Cardiac muscle cell (in vitro differentiated cells and primary cell): Measurements from ENCODE around the gene INTS1. TPM values are rescaled to one million over a fixed set of nuclear protein-coding genes. Genes with fewer than 3 reads are reported as not detected.

ENCODE experiments used
- DNase-seq, 2 donors: peaks; one replicate each; pipeline versions ENCODE4 v3.0.0 to v3.0.0-alpha.2; 2010 to 2017; ENCODE audit warnings: low read depth in 1 of 2, low spot score in 1 of 2
- H3K27ac ChIP-seq: fragments of 200-600 bp; sonication (generic); 2 replicates; pipeline ENCODE4 v1.5.1; 2016
- H3K27me3 ChIP-seq: fragments of 200-600 bp; sonication (generic); 2 replicates; pipeline ENCODE4 v1.6.0; 2016; ENCODE audit warnings: control low read depth
- H3K36me3 ChIP-seq: fragments of 200-600 bp; sonication (generic); 2 replicates; pipeline ENCODE4 v1.5.1; 2016; ENCODE audit warnings: control low read depth
- H3K4me1 ChIP-seq: fragments of 200-600 bp; sonication (generic); 2 replicates; pipeline ENCODE4 v1.8.1; 2017; ENCODE audit warnings: low read depth, mild to moderate bottlenecking, mixed run types
- H3K4me3 ChIP-seq: fragments of 200-600 bp; sonication (generic); 2 replicates; pipeline ENCODE4 v1.5.1; 2016; ENCODE audit warnings: mild to moderate bottlenecking
- H3K9me3 ChIP-seq: fragments of 200-600 bp; sonication (generic); 2 replicates; pipeline ENCODE4 v1.5.1; 2017; ENCODE audit warnings: low read depth, mild to moderate bottlenecking, control low read depth
- CTCF ChIP-seq: IDR thresholded peaks from 2 replicates; pipeline ENCODE4 v1.5.1; 2012; ENCODE audit warnings: low read depth, mild to moderate bottlenecking, low read length
- polyA plus RNA-seq: library from polyadenylated mRNA; unstranded; fragments of >200 nt; fragmentation: Nextera tagmentation; extraction: Ambion mirVana; gene quantifications from 2 replicates; pipeline ENCODE4 v1.2.1, GENCODE V29; 2016
- total RNA-seq: library from RNA; depleted of rRNA; stranded (reverse); fragments of >200 nt; gene quantifications from 2 replicates; pipeline ENCODE4 v1.2.3, GENCODE V29; 2016

Gene INTS1
- total and polyA plus RNA-seq, 2 experiments from 2014 or later = 54.5 to 132 TPM

- Histone ChIP-seq H3K36me3 (no peaks in the 10 kb centered on the region), H3K9me3 (no peaks in the 10 kb centered on the region), H3K4me3 (no peak overlapping the region), H3K27me3 (no peaks in the 10 kb centered on the region), H3K4me1 (no peaks in the 10 kb centered on the region), H3K27ac (no peak overlapping the region)
- no peak for TF ChIP-seq CTCF
- no peak for DNase-seq
These were observed 72.4 kb downstream of the INTS1 start for GRCh38 chr7:1431634-1432380.

- H3K9me3 ChIP-seq = no peaks in the 10 kb centered on the region
- no peaks in the 10 kb centered on the region for H3K36me3 ChIP-seq
- H3K4me1 ChIP-seq = no peaks in the 10 kb centered on the region
- H3K4me3 ChIP-seq = no peak overlapping the region
- no peak for DNase-seq
- no peak for TF ChIP-seq CTCF
- H3K27ac ChIP-seq = no peak overlapping the region
- no peaks in the 10 kb centered on the region for H3K27me3 ChIP-seq
These were observed 73.0 kb downstream of the INTS1 start for GRCh38 chr7:1431226-1431625.

- Histone ChIP-seq H3K27me3 (no peaks in the 10 kb centered on the region), H3K36me3 (no peaks in the 10 kb centered on the region), H3K9me3 (no peaks in the 10 kb centered on the region), H3K4me3 (no peak overlapping the region), H3K27ac (no peak overlapping the region), H3K4me1 (no peaks in the 10 kb centered on the region)
- DNase-seq = no peak
- TF ChIP-seq CTCF = no peak
These were observed 73.9 kb downstream of the INTS1 start for GRCh38 chr7:1430056-1430845.

- no peaks in the 10 kb centered on the region for H3K9me3 ChIP-seq
- no peaks in the 10 kb centered on the region for H3K27me3 ChIP-seq
- H3K4me3 ChIP-seq = no peak overlapping the region
- H3K27ac ChIP-seq = no peak overlapping the region
- no peak for TF ChIP-seq CTCF
- no peaks in the 10 kb centered on the region for H3K4me1 ChIP-seq
- peak in 1 of 2 donors; percentile 25 for DNase-seq
- no peaks in the 10 kb centered on the region for H3K36me3 ChIP-seq
These were observed 75.2 kb downstream of the INTS1 start for GRCh38 chr7:1428941-1429501.

GRCh38 chr7:1427064-1427657 lies 77.0 kb downstream of the INTS1 start:
- no peaks in the 10 kb centered on the region for H3K27me3 ChIP-seq
- DNase-seq = no peak
- H3K9me3 ChIP-seq = no peaks in the 10 kb centered on the region
- no peak for TF ChIP-seq CTCF
- no peak overlapping the region for H3K27ac ChIP-seq
- no peaks in the 10 kb centered on the region for H3K36me3 ChIP-seq
- H3K4me3 ChIP-seq = no peak overlapping the region
- no peaks in the 10 kb centered on the region for H3K4me1 ChIP-seq
